Adipose tissue (tissue), 3 donors: ENCODE data around the gene CDC5L. TPM values are rescaled to one million over a fixed set of nuclear protein-coding genes. Genes with fewer than 3 reads are reported as not detected.
"Not testable (repeated sequence)": the region's sequence is repeated elsewhere in the genome, so short reads cannot be mapped to it uniquely, and the experiment has no call there.

Experiments used
- H3K27ac ChIP-seq: one replicate; pipeline ENCODE4 v1.5.1; 2013; ENCODE audit warnings: low read depth, low read length
- WGBS, 3 donors: extraction: QIAGEN DNeasy Blood & Tissue Kit; methylation state at CpG; one replicate each; pipeline ENCODE4 v1.1.7; 2013; 5-methylcytosine and 5-hydroxymethylcytosine counted together
- polyA plus RNA-seq, 3 donors: library from polyadenylated mRNA; stranded (reverse); fragments of 200-250 nt; gene quantifications; one replicate each; pipeline ENCODE4 v1.2.3, GENCODE V29; 2013
- donor health status: healthy with polysubstance abuse.
- donor health status: Bipolar disorder and iron deficiency.
- donor health status: healthy.

Gene CDC5L
- polyA plus RNA-seq, 3 donors, result 6.5 to 8.4 (median 7.6) TPM

- no peak overlapping the region for H3K27ac ChIP-seq
- WGBS, 3 donors, result 85 to 92% (median 85%) methylated on average over 5 of the region's 5 CpGs
These were observed 53.8 kb downstream of the CDC5L start for GRCh38 chr6:44441091-44441855.

- WGBS, 3 donors, result 92 to 96% (median 94%) methylated on average over 1 of the region's 1 CpG
- H3K27ac ChIP-seq, result no peak overlapping the region
These were observed 54.7 kb downstream of the CDC5L start for GRCh38 chr6:44442236-44442635.

DNA sequence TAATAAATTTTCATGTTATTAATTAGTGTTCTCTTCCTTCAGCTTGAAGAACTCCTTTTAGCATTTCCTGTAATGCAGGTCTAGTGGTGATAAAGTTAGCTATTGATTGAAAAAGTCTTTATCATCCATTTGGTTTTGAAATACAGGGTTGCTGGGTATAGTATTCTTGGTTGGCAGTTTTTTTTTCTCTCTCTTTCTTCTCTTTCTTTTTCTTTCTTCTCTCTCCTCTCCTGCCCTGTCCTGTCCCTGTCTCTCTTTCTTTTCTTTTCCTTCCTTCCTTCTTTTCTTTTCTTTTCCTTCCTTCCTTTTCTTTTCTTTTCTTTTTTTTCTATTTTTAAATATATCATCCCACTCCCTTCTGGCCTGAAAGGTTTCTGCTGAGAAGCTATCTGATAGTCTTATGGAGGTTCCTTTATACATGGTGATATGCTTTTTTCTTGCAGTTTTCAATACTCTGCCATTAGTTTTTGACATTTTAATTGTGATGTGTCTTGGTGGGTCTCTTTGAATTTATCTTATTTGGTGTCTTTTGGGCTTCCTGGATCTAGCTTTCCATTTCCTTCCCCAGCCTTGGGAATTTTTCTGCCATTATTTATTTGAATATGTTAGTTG lies 55.4 kb downstream of the CDC5L start:
- H3K27ac ChIP-seq, result no peak overlapping the region

GRCh38 chr6:44444853-44445252 lies 57.3 kb downstream of the CDC5L start:
- 59 to 73% (median 62%) methylated on average over 1 of the region's 1 CpG for WGBS, 3 donors

GRCh38 chr6:44446626-44447300 lies 59.3 kb downstream of the CDC5L start:
- no peak overlapping the region for H3K27ac ChIP-seq
- 24 to 76% (median 73%) methylated on average over 4 of the region's 4 CpGs for WGBS, 3 donors

More at GRCh38 chr6:44444853-44445252, 57.3 kb downstream of the CDC5L start:
- no peak overlapping the region for H3K27ac ChIP-seq

- WGBS, 3 donors, result 85 to 94% (median 93%) methylated on average over 2 of the region's 2 CpGs
- H3K27ac ChIP-seq, result not testable (repeated sequence)
These were observed 61.7 kb downstream of the CDC5L start for GRCh38 chr6:44449181-44449580.

DNA sequence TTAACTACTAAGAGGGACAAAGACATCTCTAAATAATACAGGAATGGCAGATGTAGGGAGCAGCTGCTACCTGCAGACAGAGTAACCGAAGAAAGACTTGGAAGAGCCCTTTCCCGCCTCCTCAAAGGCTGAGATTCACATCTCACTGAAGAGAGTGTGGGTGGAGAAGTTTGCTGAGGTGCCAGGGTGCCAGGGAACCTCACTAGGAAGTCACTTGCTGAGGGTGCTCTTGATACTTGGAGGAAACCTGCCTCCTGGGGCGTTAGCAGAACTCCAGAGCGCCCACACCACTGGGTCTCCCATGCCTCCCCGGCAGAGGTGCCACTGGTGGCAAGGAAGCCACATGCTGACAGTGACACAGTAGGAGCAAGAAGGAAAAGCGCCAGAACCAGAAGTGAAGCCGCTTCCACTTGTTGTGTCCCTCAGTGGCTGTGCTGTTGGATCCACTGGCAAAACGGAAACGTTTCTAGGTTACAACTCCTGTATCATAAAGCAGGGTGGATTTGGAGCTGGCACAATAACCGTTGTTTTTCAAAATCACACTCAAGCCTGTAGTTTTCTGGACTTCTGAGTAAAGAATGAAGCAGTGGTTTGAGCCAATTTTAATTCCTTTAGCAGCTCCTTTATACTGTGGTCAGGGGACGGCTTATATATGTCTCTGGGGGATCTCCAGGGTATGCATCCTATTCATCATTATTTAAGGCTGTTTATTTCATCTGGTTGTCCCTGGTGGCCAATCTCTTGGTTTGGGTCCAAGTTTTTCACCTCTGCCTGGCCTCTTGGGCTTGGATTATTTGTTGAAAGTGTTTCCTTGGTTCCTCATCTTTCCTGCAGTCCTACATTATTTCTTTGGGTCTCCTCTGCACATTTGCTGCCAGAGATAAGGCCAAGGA lies 64.5 kb downstream of the CDC5L start:
- 76 to 90% (median 77%) methylated on average over 11 of the region's 11 CpGs for WGBS, 3 donors

DNA sequence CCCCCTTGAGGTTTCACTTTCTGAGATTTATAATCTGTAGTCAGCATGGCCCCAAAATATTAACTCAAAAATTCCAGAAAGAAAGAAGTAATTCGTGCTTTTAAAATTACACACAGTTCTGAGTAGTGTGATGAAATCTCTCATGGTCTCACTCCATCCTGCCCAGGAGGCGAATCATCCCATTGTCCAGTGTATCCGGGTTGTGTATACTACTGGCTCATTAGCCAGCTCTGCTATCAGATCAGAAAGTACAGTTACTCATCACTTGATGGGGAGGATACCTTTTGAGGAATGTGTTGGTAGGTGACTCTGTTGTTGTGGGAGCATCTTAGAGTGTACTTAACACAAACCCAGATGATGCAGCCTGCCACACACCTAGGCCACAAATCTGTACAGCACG lies 65.2 kb downstream of the CDC5L start:
- H3K27ac ChIP-seq, result no peak overlapping the region
- WGBS, 3 donors, result 66 to 81% (median 67%) methylated on average over 4 of the region's 4 CpGs

More for the DNA sequence above, 64.5 kb downstream of the CDC5L start:
- H3K27ac ChIP-seq, result no peak overlapping the region

- H3K27ac ChIP-seq, result no peak overlapping the region
- 88 to 100% (median 91%) methylated on average over 1 of the region's 1 CpG for WGBS, 3 donors
These were observed 65.6 kb downstream of the CDC5L start for GRCh38 chr6:44453146-44453545.

DNA sequence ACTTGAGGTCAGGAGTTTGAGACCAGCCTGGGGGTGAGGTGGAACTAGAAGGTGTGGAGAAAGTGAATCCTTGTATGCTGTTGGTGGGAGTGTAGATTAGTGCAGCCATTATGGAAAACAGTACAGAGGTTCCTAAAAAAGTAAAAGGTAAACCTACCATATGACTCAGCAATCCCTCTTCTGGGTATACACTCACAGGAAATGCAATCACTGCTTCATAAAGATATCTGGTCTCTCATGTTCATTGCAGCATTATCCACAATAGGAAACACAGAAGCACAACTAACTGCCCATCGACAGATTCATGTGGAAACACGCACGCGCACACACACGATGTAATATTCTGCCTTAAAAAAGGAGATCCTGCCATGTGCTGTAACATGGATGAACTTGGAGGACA lies 66.7 kb downstream of the CDC5L start:
- 77 to 98% (median 85%) methylated on average over 5 of the region's 5 CpGs for WGBS, 3 donors
- H3K27ac ChIP-seq, result no peak overlapping the region

DNA sequence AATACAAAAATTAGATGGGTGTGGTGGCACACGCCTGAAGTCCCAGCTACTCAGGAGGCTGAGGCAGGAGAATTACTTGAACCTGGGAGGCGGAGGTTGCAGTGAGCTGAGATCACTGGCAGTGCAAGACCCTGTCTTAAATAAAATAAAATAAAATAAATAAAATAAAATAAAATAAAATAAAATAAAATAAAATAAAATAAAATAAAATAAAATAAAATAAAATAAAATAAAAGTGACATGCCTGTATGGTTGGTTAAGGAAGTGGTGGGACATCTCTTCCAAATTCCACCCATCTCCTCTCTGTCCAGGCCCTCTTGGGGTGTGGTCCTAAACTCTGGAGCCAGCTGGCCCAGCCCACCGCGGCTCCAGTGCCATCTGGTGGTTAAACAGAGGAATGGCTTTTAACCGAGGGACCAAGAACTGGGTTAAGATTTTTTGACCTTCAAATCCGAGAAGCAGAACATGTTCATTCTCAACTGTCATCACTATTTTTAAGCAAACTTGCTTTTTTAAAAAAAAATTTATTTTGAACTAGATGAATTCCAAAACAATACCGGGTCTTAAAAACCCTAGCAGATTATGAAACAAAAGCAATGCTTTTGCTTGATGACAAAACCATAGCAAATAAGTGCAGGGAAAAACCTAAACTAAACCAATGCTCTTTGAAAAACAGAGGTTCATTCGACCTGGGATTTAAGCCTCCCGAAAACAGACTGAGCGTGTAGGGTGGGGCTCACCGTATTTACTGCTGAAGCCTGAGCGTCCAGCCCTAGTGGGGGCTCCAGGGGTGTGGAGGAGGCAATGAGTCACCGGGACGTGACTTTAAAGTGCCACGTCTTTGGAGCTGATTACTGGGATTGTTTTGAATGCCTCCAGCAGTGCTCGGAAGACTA lies 68.8 kb downstream of the CDC5L start:
- 29 to 40% (median 39%) methylated on average over 16 of the region's 16 CpGs for WGBS, 3 donors
- no peak overlapping the region for H3K27ac ChIP-seq

DNA sequence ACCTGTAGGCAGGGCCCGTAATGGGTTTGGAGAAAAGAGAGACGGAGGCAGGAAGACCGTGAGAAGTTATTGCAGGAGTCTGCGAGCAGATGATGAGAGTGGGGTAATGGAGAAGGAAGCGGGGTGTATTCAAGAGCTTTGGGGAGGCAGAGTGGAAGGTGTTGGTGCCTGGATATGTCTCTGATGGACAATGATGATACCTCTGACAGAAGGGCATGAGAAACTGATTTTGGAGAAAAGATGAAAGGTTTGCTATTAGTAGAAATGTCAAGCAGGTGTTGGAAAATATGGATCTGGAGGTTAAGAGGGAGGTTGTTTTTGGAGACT lies 69.4 kb downstream of the CDC5L start:
- H3K27ac ChIP-seq, result no peak overlapping the region
- WGBS, 3 donors, result 78 to 86% (median 84%) methylated on average over 5 of the region's 5 CpGs

GRCh38 chr6:44457596-44457995 lies 70.1 kb downstream of the CDC5L start:
- WGBS, 3 donors, result 68 to 76% (median 69%) methylated on average over 9 of the region's 9 CpGs
- H3K27ac ChIP-seq, result no peak overlapping the region

- WGBS, 3 donors, result 91 to 98% (median 96%) methylated on average over 6 of the region's 6 CpGs
- H3K27ac ChIP-seq, result no peak overlapping the region
These were observed 71.0 kb downstream of the CDC5L start for GRCh38 chr6:44458551-44458950.

DNA sequence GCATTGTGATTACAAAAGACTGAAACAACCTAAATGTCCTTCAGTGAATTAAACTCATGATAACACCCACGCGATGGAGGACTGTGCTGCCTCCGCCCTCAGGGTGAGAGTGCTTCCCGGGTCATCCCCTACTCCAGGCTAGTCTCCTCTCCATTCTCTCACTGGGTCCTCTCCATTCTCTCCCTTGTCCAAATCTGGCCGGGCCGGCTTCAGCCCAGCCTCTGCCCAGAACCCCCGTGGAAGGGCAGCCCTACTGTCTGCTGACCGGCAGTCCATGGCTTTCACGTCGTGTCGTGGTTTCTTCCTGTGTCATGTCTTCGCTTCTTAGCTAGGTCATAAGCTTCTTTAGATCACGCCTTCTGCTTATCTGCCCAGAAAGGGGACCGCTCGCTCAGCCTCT lies 74.8 kb downstream of the CDC5L start:
- H3K27ac ChIP-seq, result no peak overlapping the region
- WGBS, 3 donors, result 86 to 90% (median 88%) methylated on average over 15 of the region's 15 CpGs

DNA sequence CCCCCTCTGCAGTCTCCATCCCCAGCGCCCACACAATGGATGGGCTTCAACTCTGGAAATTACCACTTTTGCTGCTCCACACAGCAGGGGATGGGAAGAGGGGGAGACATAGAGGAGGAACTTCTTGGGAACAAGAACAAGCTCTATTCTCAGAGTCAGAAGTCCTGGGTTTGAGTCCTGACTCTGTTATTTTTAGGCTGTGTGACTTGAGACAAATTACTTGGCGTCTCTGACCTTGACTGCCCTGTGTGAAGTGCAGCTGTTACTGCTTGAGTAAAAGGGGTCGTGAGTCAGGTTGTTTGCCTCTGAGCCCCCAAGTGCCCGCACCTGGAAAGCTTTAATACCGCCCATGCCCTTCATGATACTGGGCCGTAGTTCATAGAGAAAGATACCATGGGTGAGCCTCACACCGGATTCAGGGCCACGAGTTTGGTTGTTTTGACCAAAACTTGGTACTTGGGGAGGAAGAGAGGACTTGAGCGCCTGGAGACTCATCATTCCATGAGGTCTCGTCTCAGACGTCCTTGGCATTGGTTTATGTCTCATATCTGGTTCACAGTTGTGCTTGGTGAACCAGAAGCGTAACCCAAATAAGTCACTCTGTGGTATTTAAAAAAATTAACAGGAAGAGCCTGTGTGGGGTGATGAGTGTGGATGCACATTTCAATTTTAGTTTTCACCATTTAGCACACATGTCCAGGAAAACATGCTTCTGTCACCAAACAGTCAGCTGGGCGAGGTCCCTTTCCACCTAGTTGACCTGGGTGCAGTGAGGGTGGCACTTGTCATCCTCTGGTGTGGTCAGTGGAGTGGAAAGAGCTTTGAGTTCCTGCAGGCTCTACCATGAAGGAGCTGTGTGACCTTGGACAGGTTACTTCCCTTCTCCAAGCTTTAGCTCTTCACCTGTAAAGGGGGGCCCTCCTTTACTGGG lies 75.6 kb downstream of the CDC5L start:
- H3K27ac ChIP-seq, result no peak overlapping the region
- 82 to 90% (median 87%) methylated on average over 13 of the region's 13 CpGs for WGBS, 3 donors
